HG02571 (cell line): ENCODE data around the gene MYOM1.
"Not testable (repeated sequence)": the region's sequence is repeated elsewhere in the genome, so short reads cannot be mapped to it uniquely, and the experiment has no call there.

Experiments used
- ATAC-seq: cut with Tn5 transposase; IDR thresholded peaks from one replicate; pipeline ENCODE4 v1.9.1; 2021; ENCODE audit warnings: mild to moderate bottlenecking, moderate library complexity; ENCODE audit not compliant: unreplicated experiment

Gene MYOM1

DNA sequence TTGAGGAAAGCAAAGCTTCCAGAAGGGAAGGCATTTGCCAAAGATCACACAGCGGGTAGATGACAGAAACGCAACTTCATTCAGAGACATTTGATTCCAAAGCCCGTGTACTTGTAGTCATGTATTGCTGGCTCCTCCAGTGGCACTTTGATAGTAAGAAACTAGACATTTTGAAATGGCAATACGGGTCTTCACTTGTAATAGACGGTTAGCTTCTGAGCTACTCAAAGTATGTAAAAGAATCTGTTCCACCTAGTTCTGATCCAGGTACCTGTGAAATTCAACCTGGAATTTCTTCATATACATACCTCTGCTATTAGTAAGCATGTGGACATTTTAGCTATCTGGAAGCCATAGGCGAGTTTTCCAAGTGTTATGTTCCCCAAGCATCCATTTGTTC, 1.7 kb upstream of the MYOM1 start:
- no peak for ATAC-seq

- not testable (repeated sequence) for ATAC-seq
Measured at GRCh38 chr18:3220868-3221267, 1.1 kb upstream of the MYOM1 start.

GRCh38 chr18:3219241-3219630, 532 bp downstream of the MYOM1 start:
- no peak for ATAC-seq

DNA sequence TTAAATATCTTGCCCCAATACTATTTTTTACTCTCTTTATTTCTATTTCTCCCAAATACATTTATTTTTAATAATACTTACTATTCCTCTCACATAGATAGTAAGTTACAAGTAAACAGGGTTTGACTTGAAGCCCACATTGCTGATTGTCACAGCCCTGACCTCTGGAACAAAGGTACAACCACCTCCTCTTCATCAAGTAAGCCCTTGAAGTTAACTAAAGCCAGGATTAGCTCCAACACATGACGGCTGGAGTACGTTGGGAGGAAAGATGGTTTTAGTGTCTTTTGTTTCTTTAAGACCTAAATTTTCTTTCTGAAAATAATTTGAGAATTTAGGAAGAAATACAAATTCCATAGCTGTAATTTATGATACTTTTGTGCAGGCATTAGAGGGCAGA, 949 bp downstream of the MYOM1 start:
- no peak for ATAC-seq

GRCh38 chr18:3217948-3218647, 1.7 kb downstream of the MYOM1 start:
- ATAC-seq, result no peak

GRCh38 chr18:3216987-3217386, 2.8 kb downstream of the MYOM1 start:
- ATAC-seq, result no peak

- no peak for ATAC-seq
Measured at GRCh38 chr18:3214855-3215637, 4.7 kb downstream of the MYOM1 start.

DNA sequence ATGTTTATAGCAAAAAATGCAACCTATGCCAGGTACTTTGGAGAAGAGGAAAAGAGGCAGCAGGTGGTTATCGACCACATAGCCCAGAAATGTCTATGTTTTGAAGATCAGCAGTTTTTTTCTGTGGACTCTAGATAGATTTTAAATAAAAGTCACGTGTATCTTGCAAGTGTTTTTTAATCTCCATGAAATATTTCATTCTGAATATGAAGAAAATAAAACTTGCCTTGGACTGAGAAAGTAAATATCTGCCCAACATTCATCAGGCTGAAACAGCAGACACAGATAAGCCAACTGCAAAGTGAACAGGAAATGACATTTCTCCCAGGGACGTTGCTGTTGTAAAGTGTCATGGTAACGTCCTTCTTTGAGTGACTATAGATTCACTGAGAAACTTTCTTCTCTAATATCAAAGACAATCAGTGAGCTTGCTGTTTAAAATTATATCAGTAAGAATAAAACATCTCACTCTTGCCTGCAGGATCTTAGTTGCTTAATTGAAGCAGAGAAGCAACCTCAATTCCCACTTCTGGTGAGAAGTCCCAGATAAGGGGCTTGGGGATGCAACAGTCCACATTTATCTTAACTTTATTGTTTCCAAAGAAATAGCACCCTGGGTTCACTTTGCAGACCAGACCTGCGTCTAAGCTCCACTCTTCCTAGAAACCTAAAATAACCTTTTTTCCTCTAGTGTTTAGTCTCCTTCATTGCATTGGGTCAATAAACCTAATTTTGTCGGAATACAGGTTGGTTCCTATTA, 6.3 kb downstream of the MYOM1 start:
- no peak for ATAC-seq

DNA sequence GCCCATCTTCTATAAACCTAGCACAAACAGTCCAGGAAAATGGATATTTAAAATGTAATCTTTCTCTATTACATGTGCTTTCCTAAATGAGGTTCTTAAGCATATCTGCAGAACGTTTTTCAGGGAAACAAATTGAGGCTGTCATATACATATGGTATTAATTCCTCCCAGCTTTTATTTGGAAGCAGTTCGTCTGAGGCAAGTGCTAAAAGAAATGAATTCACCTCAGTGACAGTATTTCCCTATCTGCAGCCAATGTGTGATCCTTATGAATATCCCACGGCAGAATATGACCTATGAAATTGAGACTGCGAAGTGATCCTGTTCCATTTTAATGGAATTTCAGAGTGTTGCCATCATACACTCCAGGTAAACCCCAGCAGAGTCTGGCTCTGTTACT, 7.1 kb downstream of the MYOM1 start:
- no peak for ATAC-seq

- ATAC-seq, result no peak
Measured at GRCh38 chr18:3211236-3211992, 8.4 kb downstream of the MYOM1 start.

DNA sequence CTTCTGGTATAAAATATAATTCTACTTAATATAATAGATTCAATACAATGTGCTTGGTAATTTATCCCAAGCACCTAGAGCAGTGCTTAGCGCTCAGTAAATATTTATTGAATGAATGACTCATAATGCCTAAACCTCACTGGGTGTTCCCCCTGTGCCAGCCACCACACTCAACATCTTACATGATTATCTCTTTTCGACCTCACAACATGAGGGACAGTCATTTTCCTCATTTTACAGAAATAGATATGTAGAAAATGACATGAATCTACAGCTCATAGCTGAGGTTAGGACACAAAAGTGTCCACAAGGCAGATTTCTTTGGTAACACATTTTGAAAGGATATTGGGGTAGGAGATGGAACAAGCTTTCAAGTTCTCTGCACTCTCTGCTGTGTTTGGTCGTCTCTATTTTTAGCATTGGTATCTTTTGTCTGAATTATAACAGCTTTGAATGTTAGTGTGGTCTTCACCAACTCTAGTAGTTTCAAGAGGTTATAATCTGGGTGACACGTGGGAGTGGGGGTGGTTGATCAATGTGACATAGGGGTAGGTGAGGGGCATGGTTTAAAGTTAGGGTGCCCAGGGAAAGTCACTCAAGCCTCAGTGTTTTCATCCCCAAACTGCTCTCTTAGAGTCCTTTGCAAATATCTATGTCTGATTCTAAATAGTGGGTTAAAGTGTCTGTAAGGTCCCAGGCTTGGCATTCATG, 9.8 kb downstream of the MYOM1 start:
- peak; percentile 64 for ATAC-seq

DNA sequence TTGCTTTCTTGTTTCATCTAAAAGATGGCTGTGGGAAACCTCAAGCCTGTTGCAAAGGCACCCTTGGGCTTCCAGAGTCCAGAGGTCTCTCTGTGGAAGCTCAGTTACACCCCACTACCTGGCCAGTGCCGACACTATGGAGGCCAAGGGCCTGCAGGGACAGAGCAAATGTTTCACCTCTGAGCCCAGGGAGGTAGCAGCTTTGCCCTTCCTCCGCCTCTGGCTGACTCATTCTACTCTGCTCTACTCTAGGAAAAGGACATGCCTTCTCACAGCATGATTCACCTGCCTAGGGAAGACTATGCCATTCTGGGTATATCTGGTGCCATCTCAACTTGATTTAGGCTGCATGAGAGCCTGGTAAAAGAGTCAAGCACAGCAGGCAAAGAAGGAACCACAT, 12.2 kb downstream of the MYOM1 start:
- ATAC-seq, result no peak

DNA sequence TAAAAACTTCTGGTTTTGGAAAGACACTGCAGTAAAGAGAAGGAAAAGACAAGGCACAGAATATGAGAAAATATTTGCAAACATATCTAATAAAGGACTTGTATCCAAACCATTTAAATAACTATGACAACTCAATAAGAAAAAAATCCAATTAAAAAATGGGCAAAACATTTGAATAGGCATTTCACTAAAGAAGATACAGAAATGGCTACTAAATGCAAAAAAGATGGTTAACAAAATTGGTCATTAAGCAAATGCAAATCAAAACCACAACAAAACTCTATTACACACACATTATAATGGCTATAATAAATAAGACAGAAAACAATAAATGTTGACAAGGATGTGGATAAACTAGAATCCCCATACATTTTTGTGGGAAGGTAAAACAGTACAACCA, 14.5 kb downstream of the MYOM1 start:
- ATAC-seq, result no peak

- no peak for ATAC-seq
Measured at GRCh38 chr18:3199942-3200645, 19.7 kb downstream of the MYOM1 start.

- ATAC-seq, result not testable (repeated sequence)
Measured at GRCh38 chr18:3198260-3198860, 21.4 kb downstream of the MYOM1 start.

- ATAC-seq, result no peak
Measured at GRCh38 chr18:3194947-3195612, 24.7 kb downstream of the MYOM1 start.

- ATAC-seq, result no peak
Measured at GRCh38 chr18:3193331-3193730, 26.4 kb downstream of the MYOM1 start.

- ATAC-seq, result no peak
Measured at GRCh38 chr18:3192752-3193151, 27.0 kb downstream of the MYOM1 start.

GRCh38 chr18:3192286-3192685, 27.5 kb downstream of the MYOM1 start:
- ATAC-seq, result no peak
